ENCODE measurements around the gene COPZ1.
A peak's percentile ranks its signal among the peaks of the same experiment; 100 is the strongest.
"Not testable (repeated sequence)": the region's sequence is repeated elsewhere in the genome, so short reads cannot be mapped to it uniquely, and the experiment has no call there.

Gene COPZ1

DNA sequence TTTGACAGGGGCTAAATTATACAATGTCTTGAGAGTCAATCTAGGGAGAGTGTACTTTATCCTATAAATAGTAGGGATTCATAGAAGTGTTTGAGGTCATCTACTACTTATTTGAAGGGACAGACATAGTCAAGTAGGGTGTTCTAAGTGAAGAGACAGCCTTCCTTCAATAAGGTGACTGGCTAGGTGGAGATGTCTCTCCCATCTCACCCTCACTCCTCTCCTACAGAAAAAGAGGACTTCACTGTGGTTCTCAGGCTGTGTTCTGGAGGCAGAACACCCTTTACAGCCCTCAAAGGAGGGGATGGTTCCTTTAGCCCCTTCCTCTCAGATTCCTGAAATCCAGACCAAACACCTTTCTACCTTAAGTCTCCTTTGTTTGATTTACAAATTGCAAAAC lies 21.3 kb upstream of the COPZ1 start:
- peaks cover 9 to 22% (median 15%) of the 10 kb centered on the region in 5 donors for H3K27me3 ChIP-seq (ENCODE audit: control insufficient read depth in 5 of 5, insufficient read depth in 4 of 5, low read length in 5 of 5)
- H3K9ac ChIP-seq (ENCODE audit: low read length in 5 of 5), result no peak overlapping the region
- no peaks in the 10 kb centered on the region for H3K36me3 ChIP-seq (ENCODE audit: control insufficient read depth in 5 of 5, insufficient read depth in 5 of 5, low read length in 5 of 5)
- H3K4me3 ChIP-seq (ENCODE audit: low read depth in 1 of 5, low read length in 5 of 5), result no peak overlapping the region
- peaks cover 0 to 23% (median 19%) of the 10 kb centered on the region in 5 donors for H3K4me1 ChIP-seq (ENCODE audit: control insufficient read depth in 5 of 5, insufficient read depth in 5 of 5, low read length in 5 of 5)
- H3K27ac ChIP-seq (ENCODE audit: low read depth, low read length), result no peak overlapping the region
- no peaks in the 10 kb centered on the region for H3K9me3 ChIP-seq (ENCODE audit: control insufficient read depth in 5 of 5, low read length in 5 of 5)

DNA sequence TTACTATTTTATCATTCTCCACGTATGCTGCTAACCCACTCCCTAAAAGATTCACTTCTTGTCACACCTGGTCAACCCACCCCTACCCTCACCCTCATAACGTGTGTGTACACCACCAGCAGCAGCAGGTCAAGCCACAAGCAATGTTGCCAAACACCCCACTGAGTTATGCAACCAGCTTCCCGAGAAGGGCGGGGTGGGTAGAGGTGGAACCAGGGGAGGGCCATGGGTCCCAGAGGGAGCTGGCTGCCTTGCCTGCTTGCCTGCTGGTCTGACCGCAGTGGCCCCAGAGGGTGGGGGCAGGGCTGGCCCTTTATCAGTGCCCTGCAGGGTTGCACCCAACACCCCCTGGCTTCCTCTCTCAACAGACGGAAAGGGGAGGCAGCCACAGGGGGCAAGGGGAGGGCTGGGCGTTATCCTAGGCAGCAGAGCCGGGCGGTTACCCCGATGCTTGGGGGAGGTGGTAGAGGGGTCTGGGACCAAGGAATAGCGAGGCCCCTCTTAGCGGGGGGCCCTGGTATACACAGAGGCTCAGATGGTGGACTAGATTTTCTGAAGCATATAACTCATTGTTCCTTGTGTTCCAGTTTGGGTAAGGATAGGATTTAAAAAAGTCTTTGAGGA lies 20.6 kb upstream of the COPZ1 start:
- H3K9ac ChIP-seq (ENCODE audit: low read length in 5 of 5), result peak overlapping the region in 1 of 5 donors; percentile 47
- peaks cover 0 to 23% (median 19%) of the 10 kb centered on the region in 5 donors for H3K4me1 ChIP-seq (ENCODE audit: control insufficient read depth in 5 of 5, insufficient read depth in 5 of 5, low read length in 5 of 5)
- H3K27ac ChIP-seq (ENCODE audit: low read depth, low read length), result no peak overlapping the region
- no peaks in the 10 kb centered on the region for H3K36me3 ChIP-seq (ENCODE audit: control insufficient read depth in 5 of 5, insufficient read depth in 5 of 5, low read length in 5 of 5)
- peak overlapping the region in 1 of 5 donors; percentile 26 for H3K4me3 ChIP-seq (ENCODE audit: low read depth in 1 of 5, low read length in 5 of 5)
- peaks cover 5 to 16% (median 13%) of the 10 kb centered on the region in 5 donors for H3K27me3 ChIP-seq (ENCODE audit: control insufficient read depth in 5 of 5, insufficient read depth in 4 of 5, low read length in 5 of 5)
- H3K9me3 ChIP-seq (ENCODE audit: control insufficient read depth in 5 of 5, low read length in 5 of 5), result no peaks in the 10 kb centered on the region

- Histone ChIP-seq H3K27ac (ENCODE audit: low read depth, low read length) (no peak overlapping the region), H3K9ac (ENCODE audit: low read length in 5 of 5) (no peak overlapping the region)
These were observed 17.8 kb upstream of the COPZ1 start for GRCh38 chr12:54306925-54307741.

DNA sequence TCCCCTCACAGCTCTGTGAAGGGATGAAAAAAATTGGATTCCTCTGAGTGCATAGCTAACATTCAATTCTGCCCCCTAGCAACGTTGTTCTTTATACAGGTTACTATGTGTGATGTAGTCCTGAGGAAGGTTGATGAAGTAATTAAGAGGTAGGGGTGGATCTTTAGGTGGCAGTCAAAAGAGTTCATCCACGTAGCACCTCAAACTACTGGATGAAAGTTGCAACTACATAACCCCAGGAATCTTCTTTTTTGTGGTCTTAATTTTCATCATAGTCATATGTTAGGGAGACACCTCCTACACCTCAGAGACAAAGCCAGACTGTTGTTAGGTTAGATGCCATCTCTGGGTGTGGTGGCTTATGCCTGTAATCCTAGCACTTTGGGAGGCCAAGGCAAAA lies 13.9 kb upstream of the COPZ1 start:
- H3K4me3 ChIP-seq (ENCODE audit: low read depth in 1 of 5, low read length in 5 of 5), result no peak overlapping the region
- H3K36me3 ChIP-seq (ENCODE audit: control insufficient read depth in 5 of 5, insufficient read depth in 5 of 5, low read length in 5 of 5), result no peaks in the 10 kb centered on the region
- no peaks in the 10 kb centered on the region for H3K27me3 ChIP-seq (ENCODE audit: control insufficient read depth in 5 of 5, insufficient read depth in 4 of 5, low read length in 5 of 5)
- no peaks in the 10 kb centered on the region for H3K9me3 ChIP-seq (ENCODE audit: control insufficient read depth in 5 of 5, low read length in 5 of 5)
- H3K9ac ChIP-seq (ENCODE audit: low read length in 5 of 5), result no peak overlapping the region
- H3K27ac ChIP-seq (ENCODE audit: low read depth, low read length), result no peak overlapping the region
- H3K4me1 ChIP-seq (ENCODE audit: control insufficient read depth in 5 of 5, insufficient read depth in 5 of 5, low read length in 5 of 5), result peaks cover 0 to 4% (median 0%) of the 10 kb centered on the region in 5 donors

More at GRCh38 chr12:54306925-54307741, 17.8 kb upstream of the COPZ1 start:
- Histone ChIP-seq H3K9me3 (ENCODE audit: control insufficient read depth in 5 of 5, low read length in 5 of 5) (no peaks in the 10 kb centered on the region), H3K4me1 (ENCODE audit: control insufficient read depth in 5 of 5, insufficient read depth in 5 of 5, low read length in 5 of 5) (peaks cover 0 to 12% (median 9%) of the 10 kb centered on the region in 5 donors), H3K4me3 (ENCODE audit: low read depth in 1 of 5, low read length in 5 of 5) (no peak overlapping the region), H3K36me3 (ENCODE audit: control insufficient read depth in 5 of 5, insufficient read depth in 5 of 5, low read length in 5 of 5) (no peaks in the 10 kb centered on the region), H3K27me3 (ENCODE audit: control insufficient read depth in 5 of 5, insufficient read depth in 4 of 5, low read length in 5 of 5) (no peaks in the 10 kb centered on the region)

GRCh38 chr12:54312309-54312708 lies 12.6 kb upstream of the COPZ1 start:
- not testable (repeated sequence) for H3K4me3 ChIP-seq (ENCODE audit: low read depth in 1 of 5, low read length in 5 of 5); H3K9ac ChIP-seq (ENCODE audit: low read length in 5 of 5); H3K36me3 ChIP-seq (ENCODE audit: control insufficient read depth in 5 of 5, insufficient read depth in 5 of 5, low read length in 5 of 5); H3K27me3 ChIP-seq (ENCODE audit: control insufficient read depth in 5 of 5, insufficient read depth in 4 of 5, low read length in 5 of 5); H3K9me3 ChIP-seq (ENCODE audit: control insufficient read depth in 5 of 5, low read length in 5 of 5); H3K27ac ChIP-seq (ENCODE audit: low read depth, low read length); H3K4me1 ChIP-seq (ENCODE audit: control insufficient read depth in 5 of 5, insufficient read depth in 5 of 5, low read length in 5 of 5)

GRCh38 chr12:54321363-54321762 lies 3.6 kb upstream of the COPZ1 start:
- Histone ChIP-seq H3K4me1 (ENCODE audit: control insufficient read depth in 5 of 5, insufficient read depth in 5 of 5, low read length in 5 of 5) (peaks cover 0 to 13% (median 11%) of the 10 kb centered on the region in 5 donors), H3K4me3 (ENCODE audit: low read depth in 1 of 5, low read length in 5 of 5) (no peak overlapping the region), H3K36me3 (ENCODE audit: control insufficient read depth in 5 of 5, insufficient read depth in 5 of 5, low read length in 5 of 5) (no peaks in the 10 kb centered on the region), H3K27ac (ENCODE audit: low read depth, low read length) (no peak overlapping the region), H3K9me3 (ENCODE audit: control insufficient read depth in 5 of 5, low read length in 5 of 5) (no peaks in the 10 kb centered on the region), H3K27me3 (ENCODE audit: control insufficient read depth in 5 of 5, insufficient read depth in 4 of 5, low read length in 5 of 5) (no peaks in the 10 kb centered on the region), H3K9ac (ENCODE audit: low read length in 5 of 5) (no peak overlapping the region)

DNA sequence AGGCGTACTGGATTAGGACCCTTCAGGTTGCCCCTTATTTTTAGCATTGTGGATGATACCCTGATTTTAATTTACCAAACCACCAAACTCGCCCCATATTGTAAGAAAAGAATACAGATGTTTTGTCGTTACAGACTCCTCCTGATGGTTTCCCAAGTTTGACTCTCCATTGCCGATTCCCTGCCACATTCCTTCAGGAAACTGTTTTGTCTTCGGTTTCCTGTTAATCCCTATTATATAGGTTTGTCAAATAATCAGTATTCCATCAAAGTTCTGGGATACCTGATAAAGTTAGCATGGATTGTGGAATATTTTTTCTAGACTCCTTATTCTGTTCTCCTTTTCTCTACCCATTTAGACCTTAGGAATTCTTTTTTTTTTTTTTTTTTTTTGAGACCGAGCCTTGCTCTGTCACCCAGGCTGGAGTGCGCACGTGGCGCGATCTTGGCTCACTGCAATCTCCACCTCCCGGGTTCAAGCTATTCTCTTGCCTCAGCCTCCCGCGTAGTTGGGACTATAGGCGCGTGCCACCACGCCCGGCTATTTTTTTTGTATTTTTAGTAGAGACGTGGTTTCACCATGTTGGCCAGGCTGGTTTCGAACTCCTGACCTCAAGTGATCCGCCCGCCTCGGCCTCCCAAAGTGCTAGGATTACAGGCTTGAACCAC lies 645 bp downstream of the COPZ1 start:
- H3K36me3 ChIP-seq (ENCODE audit: control insufficient read depth in 5 of 5, insufficient read depth in 5 of 5, low read length in 5 of 5); H3K27me3 ChIP-seq (ENCODE audit: control insufficient read depth in 5 of 5, insufficient read depth in 4 of 5, low read length in 5 of 5); H3K9me3 ChIP-seq (ENCODE audit: control insufficient read depth in 5 of 5, low read length in 5 of 5): not testable (repeated sequence)
- Histone ChIP-seq H3K4me3 (ENCODE audit: low read depth in 1 of 5, low read length in 5 of 5) (peak overlapping the region; percentile 89 to 100 (median 98)), H3K4me1 (ENCODE audit: control insufficient read depth in 5 of 5, insufficient read depth in 5 of 5, low read length in 5 of 5) (peaks cover 0 to 30% (median 25%) of the 10 kb centered on the region in 5 donors), H3K27ac (ENCODE audit: low read depth, low read length) (peak overlapping the region; percentile 79), H3K9ac (ENCODE audit: low read length in 5 of 5) (peak overlapping the region; percentile 40 to 96 (median 90))

- Histone ChIP-seq H3K9me3 (ENCODE audit: control insufficient read depth in 5 of 5, low read length in 5 of 5) (no peaks in the 10 kb centered on the region), H3K4me1 (ENCODE audit: control insufficient read depth in 5 of 5, insufficient read depth in 5 of 5, low read length in 5 of 5) (peaks cover 0 to 41% (median 25%) of the 10 kb centered on the region in 5 donors), H3K27ac (ENCODE audit: low read depth, low read length) (no peak overlapping the region), H3K4me3 (ENCODE audit: low read depth in 1 of 5, low read length in 5 of 5) (no peak overlapping the region), H3K9ac (ENCODE audit: low read length in 5 of 5) (no peak overlapping the region), H3K27me3 (ENCODE audit: control insufficient read depth in 5 of 5, insufficient read depth in 4 of 5, low read length in 5 of 5) (no peaks in the 10 kb centered on the region), H3K36me3 (ENCODE audit: control insufficient read depth in 5 of 5, insufficient read depth in 5 of 5, low read length in 5 of 5) (peaks cover 0 to 6% (median 3%) of the 10 kb centered on the region in 5 donors)
These were observed 3.8 kb downstream of the COPZ1 start for GRCh38 chr12:54328595-54329337.

- Histone ChIP-seq H3K9ac (ENCODE audit: low read length in 5 of 5) (no peak overlapping the region), H3K36me3 (ENCODE audit: control insufficient read depth in 5 of 5, insufficient read depth in 5 of 5, low read length in 5 of 5) (peaks cover 0 to 6% (median 3%) of the 10 kb centered on the region in 5 donors), H3K4me3 (ENCODE audit: low read depth in 1 of 5, low read length in 5 of 5) (no peak overlapping the region), H3K27me3 (ENCODE audit: control insufficient read depth in 5 of 5, insufficient read depth in 4 of 5, low read length in 5 of 5) (no peaks in the 10 kb centered on the region), H3K9me3 (ENCODE audit: control insufficient read depth in 5 of 5, low read length in 5 of 5) (no peaks in the 10 kb centered on the region), H3K27ac (ENCODE audit: low read depth, low read length) (no peak overlapping the region), H3K4me1 (ENCODE audit: control insufficient read depth in 5 of 5, insufficient read depth in 5 of 5, low read length in 5 of 5) (peaks cover 0 to 43% (median 25%) of the 10 kb centered on the region in 5 donors)
These were observed 4.8 kb downstream of the COPZ1 start for GRCh38 chr12:54329759-54330158.

All from subcutaneous abdominal adipose tissue (tissue), 5 donors.